ENCODE results near the gene GABRB1.

DNA sequence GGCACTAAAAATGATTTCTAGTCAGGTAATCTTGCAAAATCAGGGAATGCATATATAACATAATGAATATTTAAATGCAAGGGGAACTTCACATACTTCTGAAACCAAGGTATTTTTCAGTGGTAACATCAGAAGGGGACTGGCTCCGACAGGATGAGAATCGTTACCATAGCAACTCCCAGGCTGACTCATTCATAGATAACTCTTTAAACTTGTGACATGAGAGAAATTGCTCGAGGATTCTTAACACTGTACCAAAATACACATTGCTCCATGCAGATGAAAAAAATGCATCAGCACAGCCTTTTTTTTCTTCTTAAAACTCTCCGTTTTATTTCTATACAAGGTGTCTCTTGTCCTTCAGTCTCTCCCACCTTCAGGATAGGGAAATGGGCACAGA, 114.3 kb downstream of the GABRB1 start:
- TF ChIP-seq, protein P1, sequence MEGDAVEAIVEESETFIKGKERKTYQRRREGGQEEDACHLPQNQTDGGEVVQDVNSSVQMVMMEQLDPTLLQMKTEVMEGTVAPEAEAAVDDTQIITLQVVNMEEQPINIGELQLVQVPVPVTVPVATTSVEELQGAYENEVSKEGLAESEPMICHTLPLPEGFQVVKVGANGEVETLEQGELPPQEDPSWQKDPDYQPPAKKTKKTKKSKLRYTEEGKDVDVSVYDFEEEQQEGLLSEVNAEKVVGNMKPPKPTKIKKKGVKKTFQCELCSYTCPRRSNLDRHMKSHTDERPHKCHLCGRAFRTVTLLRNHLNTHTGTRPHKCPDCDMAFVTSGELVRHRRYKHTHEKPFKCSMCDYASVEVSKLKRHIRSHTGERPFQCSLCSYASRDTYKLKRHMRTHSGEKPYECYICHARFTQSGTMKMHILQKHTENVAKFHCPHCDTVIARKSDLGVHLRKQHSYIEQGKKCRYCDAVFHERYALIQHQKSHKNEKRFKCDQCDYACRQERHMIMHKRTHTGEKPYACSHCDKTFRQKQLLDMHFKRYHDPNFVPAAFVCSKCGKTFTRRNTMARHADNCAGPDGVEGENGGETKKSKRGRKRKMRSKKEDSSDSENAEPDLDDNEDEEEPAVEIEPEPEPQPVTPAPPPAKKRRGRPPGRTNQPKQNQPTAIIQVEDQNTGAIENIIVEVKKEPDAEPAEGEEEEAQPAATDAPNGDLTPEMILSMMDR (conservative IDR thresholded peaks at IDR 0.05 in 1 of 2, IDR thresholded peaks at IDR 0.05 in 1 of 2; ENCODE audit: extremely low read depth in 1 of 2, insufficient read depth in 1 of 2, low read depth in 1 of 2, low read length in 2 of 2): no peak
- no peak for TF ChIP-seq EZH2 (IDR thresholded peaks at IDR 0.05; ENCODE audit: borderline replicate concordance, low read length)

All from mammary epithelial cell (primary cell).